ENCODE results near the gene SKAP1. TPM values are rescaled to one million over a fixed set of nuclear protein-coding genes. Genes with fewer than 3 reads are reported as not detected.
"Not testable (repeated sequence)": the region's sequence is repeated elsewhere in the genome, so short reads cannot be mapped to it uniquely, and the experiment has no call there.

SKAP1 gene
- total RNA-seq, 1 donor from 2014 or later, result not detected

DNA sequence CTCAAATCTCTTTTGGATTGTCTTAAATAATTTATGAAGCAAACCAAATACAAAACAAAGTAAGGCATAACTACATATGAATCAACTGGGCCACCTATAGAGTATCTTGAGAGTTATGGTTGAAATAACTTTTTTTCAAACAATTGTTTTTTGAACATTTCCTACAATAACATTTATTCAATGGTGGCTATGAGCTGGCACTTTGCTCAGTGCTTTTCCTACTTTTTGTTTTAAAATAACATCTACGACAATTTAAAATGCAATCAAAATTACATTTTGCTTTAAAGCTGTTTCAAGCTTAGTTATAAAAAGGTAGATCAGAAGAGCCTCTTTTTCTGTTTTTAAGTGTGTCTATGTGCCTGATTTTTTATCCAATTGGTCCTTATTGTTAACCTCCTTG lies 238.7 kb downstream of the SKAP1 start:
- H3K9me3 Mint-ChIP-seq, result no peaks in the 10 kb centered on the region
- peaks cover 4% of the 10 kb centered on the region for H3K27me3 Mint-ChIP-seq (ENCODE audit: insufficient read depth, low read depth)
- H2AFZ ChIP-seq (replicated peaks), result no peak overlapping the region
- no peak overlapping the region for H3K4me2 ChIP-seq
- no peak overlapping the region for H3K27ac ChIP-seq
- H4K20me1 ChIP-seq (ENCODE audit: low read depth), result no peaks in the 10 kb centered on the region
- DNase-seq (ENCODE audit: low spot score), result no peak
- H3K9ac ChIP-seq, result no peak overlapping the region
- H3K9me3 ChIP-seq (ENCODE audit: low read depth), result no peaks in the 10 kb centered on the region
- no peaks in the 10 kb centered on the region for H3K36me3 Mint-ChIP-seq
- H3K4me3 ChIP-seq, result no peak overlapping the region
- no peak overlapping the region for H3K27ac Mint-ChIP-seq
- peaks cover 47% of the 10 kb centered on the region for H3K4me1 Mint-ChIP-seq
- H3K79me2 ChIP-seq (ENCODE audit: low read depth), result no peaks in the 10 kb centered on the region
- H3K36me3 ChIP-seq, result no peaks in the 10 kb centered on the region
- no peaks in the 10 kb centered on the region for H3F3A ChIP-seq (ENCODE audit: low read depth)
- no peaks in the 10 kb centered on the region for H3K27me3 ChIP-seq
- no peak overlapping the region for H3K4me3 Mint-ChIP-seq
- peaks cover 6% of the 10 kb centered on the region for H3K4me1 ChIP-seq
- TF ChIP-seq, protein P1, sequence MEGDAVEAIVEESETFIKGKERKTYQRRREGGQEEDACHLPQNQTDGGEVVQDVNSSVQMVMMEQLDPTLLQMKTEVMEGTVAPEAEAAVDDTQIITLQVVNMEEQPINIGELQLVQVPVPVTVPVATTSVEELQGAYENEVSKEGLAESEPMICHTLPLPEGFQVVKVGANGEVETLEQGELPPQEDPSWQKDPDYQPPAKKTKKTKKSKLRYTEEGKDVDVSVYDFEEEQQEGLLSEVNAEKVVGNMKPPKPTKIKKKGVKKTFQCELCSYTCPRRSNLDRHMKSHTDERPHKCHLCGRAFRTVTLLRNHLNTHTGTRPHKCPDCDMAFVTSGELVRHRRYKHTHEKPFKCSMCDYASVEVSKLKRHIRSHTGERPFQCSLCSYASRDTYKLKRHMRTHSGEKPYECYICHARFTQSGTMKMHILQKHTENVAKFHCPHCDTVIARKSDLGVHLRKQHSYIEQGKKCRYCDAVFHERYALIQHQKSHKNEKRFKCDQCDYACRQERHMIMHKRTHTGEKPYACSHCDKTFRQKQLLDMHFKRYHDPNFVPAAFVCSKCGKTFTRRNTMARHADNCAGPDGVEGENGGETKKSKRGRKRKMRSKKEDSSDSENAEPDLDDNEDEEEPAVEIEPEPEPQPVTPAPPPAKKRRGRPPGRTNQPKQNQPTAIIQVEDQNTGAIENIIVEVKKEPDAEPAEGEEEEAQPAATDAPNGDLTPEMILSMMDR (IDR thresholded peaks at IDR 0.05), result no peak
- no peak for TF ChIP-seq EZH2 (IDR thresholded peaks at IDR 0.05)
- TF ChIP-seq EZH2phosphoT487 (IDR thresholded peaks at IDR 0.05), result no peak

DNA sequence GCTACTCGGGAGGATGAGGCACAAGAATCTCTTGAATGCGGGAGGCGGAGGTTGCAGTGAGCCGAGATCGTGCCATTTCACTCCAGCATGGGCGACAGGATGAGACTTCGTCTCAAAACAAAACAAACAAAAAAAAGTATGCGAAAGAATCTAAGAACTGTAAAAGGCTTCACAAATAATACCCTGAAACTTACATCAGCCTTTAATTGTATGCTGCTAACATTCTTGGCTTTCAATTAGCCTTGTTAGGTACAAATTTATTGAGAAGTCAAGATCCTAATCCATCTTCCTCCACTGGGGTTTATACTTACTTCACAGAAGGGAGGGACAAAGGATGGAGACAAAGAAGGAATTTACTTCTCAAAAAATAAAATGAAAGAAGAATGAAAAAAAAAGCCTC lies 239.1 kb downstream of the SKAP1 start:
- H3K27me3 ChIP-seq, result no peaks in the 10 kb centered on the region
- peaks cover 47% of the 10 kb centered on the region for H3K4me1 Mint-ChIP-seq
- H3K9ac ChIP-seq, result no peak overlapping the region
- no peaks in the 10 kb centered on the region for H3F3A ChIP-seq (ENCODE audit: low read depth)
- H3K9me3 ChIP-seq (ENCODE audit: low read depth), result no peaks in the 10 kb centered on the region
- no peak for DNase-seq (ENCODE audit: low spot score)
- H3K4me1 ChIP-seq, result peaks cover 6% of the 10 kb centered on the region
- H3K27ac ChIP-seq, result no peak overlapping the region
- H3K4me3 Mint-ChIP-seq, result no peak overlapping the region
- H3K27ac Mint-ChIP-seq, result no peak overlapping the region
- H3K4me3 ChIP-seq, result no peak overlapping the region
- H3K9me3 Mint-ChIP-seq, result no peaks in the 10 kb centered on the region
- no peak overlapping the region for H2AFZ ChIP-seq (replicated peaks)
- peaks cover 4% of the 10 kb centered on the region for H3K27me3 Mint-ChIP-seq (ENCODE audit: insufficient read depth, low read depth)
- H3K79me2 ChIP-seq (ENCODE audit: low read depth), result no peaks in the 10 kb centered on the region
- no peak overlapping the region for H3K4me2 ChIP-seq
- no peaks in the 10 kb centered on the region for H3K36me3 Mint-ChIP-seq
- H3K36me3 ChIP-seq, result no peaks in the 10 kb centered on the region
- H4K20me1 ChIP-seq (ENCODE audit: low read depth), result no peaks in the 10 kb centered on the region
- TF ChIP-seq, protein P1 (IDR thresholded peaks at IDR 0.05), result no peak
- TF ChIP-seq EZH2phosphoT487 (IDR thresholded peaks at IDR 0.05) (no peak), EZH2 (IDR thresholded peaks at IDR 0.05) (no peak)

DNA sequence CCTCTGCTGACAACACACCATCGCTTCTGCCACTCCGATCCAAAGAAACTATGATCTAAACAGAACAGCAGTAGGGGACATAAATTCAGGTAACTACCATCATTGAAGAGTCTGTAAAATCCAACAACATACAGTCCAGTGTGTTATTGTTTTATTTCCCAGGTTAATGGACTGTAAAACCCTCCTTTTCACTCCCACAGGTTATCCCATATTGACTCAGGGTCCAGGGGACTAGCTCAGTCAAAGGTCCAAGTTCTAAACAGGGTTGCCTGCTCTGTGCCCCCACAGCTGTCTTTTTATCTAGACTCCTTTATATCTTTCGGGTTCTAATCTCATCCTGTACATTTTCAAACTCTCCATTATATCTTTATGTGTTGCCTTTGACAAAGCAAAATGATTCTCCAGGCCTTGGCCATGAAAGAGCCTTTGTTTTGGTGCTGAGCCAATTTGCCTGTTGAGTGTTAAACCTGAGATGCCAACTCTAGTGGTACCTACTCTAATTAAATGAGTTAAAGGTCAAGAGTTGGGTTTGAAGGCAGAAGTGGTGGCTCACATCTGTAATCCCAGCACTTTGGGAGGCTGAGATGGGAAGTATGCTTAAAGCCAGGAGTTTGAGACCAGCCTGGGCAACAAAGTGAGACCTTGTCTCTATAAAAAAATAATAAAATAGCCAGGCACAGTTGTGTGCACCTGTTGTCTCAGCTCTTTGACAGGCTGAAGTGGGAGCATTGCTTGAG lies 242.0 kb downstream of the SKAP1 start:
- peaks cover 4% of the 10 kb centered on the region for H3K27me3 Mint-ChIP-seq (ENCODE audit: insufficient read depth, low read depth)
- Histone ChIP-seq H3K36me3 (no peaks in the 10 kb centered on the region), H3F3A (ENCODE audit: low read depth) (no peaks in the 10 kb centered on the region), H3K79me2 (ENCODE audit: low read depth) (no peaks in the 10 kb centered on the region), H3K4me3 (no peak overlapping the region), H3K4me1 (peaks cover 6% of the 10 kb centered on the region), H3K9ac (no peak overlapping the region), H4K20me1 (ENCODE audit: low read depth) (no peaks in the 10 kb centered on the region), H3K27ac (no peak overlapping the region), H3K4me2 (no peak overlapping the region), H2AFZ (replicated peaks) (no peak overlapping the region), H3K9me3 (ENCODE audit: low read depth) (no peaks in the 10 kb centered on the region), H3K27me3 (peaks cover 8% of the 10 kb centered on the region)
- TF ChIP-seq EZH2 (IDR thresholded peaks at IDR 0.05) (no peak), EZH2phosphoT487 (IDR thresholded peaks at IDR 0.05) (no peak)
- TF ChIP-seq, protein P1 (IDR thresholded peaks at IDR 0.05), result no peak
- H3K36me3 Mint-ChIP-seq, result no peaks in the 10 kb centered on the region
- H3K9me3 Mint-ChIP-seq, result no peaks in the 10 kb centered on the region
- DNase-seq (ENCODE audit: low spot score), result no peak
- H3K27ac Mint-ChIP-seq, result no peak overlapping the region
- no peak overlapping the region for H3K4me3 Mint-ChIP-seq
- peaks cover 23% of the 10 kb centered on the region for H3K4me1 Mint-ChIP-seq

DNA sequence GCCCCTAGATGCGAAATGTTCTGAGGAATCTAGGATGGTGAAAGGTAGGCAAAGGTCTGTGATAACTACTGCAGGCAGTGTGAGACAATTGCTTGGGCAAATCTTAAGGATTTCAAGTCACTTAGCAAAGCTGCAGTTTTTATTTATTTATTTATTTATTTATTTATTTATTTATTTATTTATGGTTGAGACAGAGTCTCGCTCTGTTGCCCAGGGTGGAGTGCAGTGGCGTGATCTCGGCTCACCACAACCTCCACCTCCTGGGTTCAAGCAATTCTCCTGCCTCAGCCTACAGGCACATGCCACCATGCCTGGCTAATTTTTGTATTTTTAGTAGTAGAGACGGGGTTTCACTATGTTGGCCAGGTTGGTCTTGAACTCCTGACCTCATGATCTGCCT lies 243.7 kb downstream of the SKAP1 start:
- not testable (repeated sequence) for H3K4me3 ChIP-seq; H3K9ac ChIP-seq; H3K27me3 Mint-ChIP-seq (ENCODE audit: insufficient read depth, low read depth); H2AFZ ChIP-seq (replicated peaks); H3K4me1 Mint-ChIP-seq; H4K20me1 ChIP-seq (ENCODE audit: low read depth); H3K4me3 Mint-ChIP-seq; H3K4me2 ChIP-seq; H3K27ac Mint-ChIP-seq; H3K27ac ChIP-seq; H3K4me1 ChIP-seq; H3K9me3 Mint-ChIP-seq; H3K9me3 ChIP-seq (ENCODE audit: low read depth); H3K27me3 ChIP-seq; H3K36me3 ChIP-seq; H3K36me3 Mint-ChIP-seq; DNase-seq (ENCODE audit: low spot score); H3F3A ChIP-seq (ENCODE audit: low read depth); H3K79me2 ChIP-seq (ENCODE audit: low read depth)
